HepG2 (cell line): Measurements from ENCODE around the gene TMF1. TPM values are rescaled to one million over a fixed set of nuclear protein-coding genes. Genes with fewer than 3 reads are reported as not detected.

ENCODE experiments used
- ATF5 ChIP-seq: sonication (generic); formaldehyde crosslinking; IDR thresholded peaks from 2 replicates; pipeline ENCODE4 v1.4.0; 2020; ENCODE audit warnings: mild to moderate bottlenecking, low read depth, missing genetic modification reagents
- CBX1 ChIP-seq: IDR thresholded peaks from one replicate; pipeline ENCODE4 v1.6.1; 2016; ENCODE audit warnings: antibody characterized with exemption, low read depth
- GLI4 ChIP-seq: sonication (generic); formaldehyde crosslinking; IDR thresholded peaks from 2 replicates; pipeline ENCODE4 v1.5.1; 2020; ENCODE audit warnings: missing genetic modification reagents, mild to moderate bottlenecking, moderate library complexity, borderline replicate concordance
- HOXA5 ChIP-seq: sonication (generic); formaldehyde crosslinking; IDR thresholded peaks from 2 replicates; pipeline ENCODE4 v1.4.0; 2020; ENCODE audit warnings: missing genetic modification reagents
- HOXA7 ChIP-seq: sonication (generic); formaldehyde crosslinking; IDR thresholded peaks from 2 replicates; pipeline ENCODE4 v1.8.1; 2022; ENCODE audit warnings: mild to moderate bottlenecking, missing genetic modification reagents, moderate library complexity
- ISL2 ChIP-seq: sonication (generic); formaldehyde crosslinking; IDR thresholded peaks from 2 replicates; pipeline ENCODE4 v1.5.0; 2020; ENCODE audit warnings: missing genetic modification reagents
- KDM6A ChIP-seq: IDR thresholded peaks from 2 replicates; pipeline ENCODE4 v1.6.1; 2016; ENCODE audit warnings: low read depth
- MLXIP ChIP-seq: sonication (generic); formaldehyde crosslinking; IDR thresholded peaks from 2 replicates; pipeline ENCODE4 v1.9.0; 2021; ENCODE audit warnings: missing genetic modification reagents, borderline replicate concordance
- MTA3 ChIP-seq: sonication (generic); formaldehyde crosslinking; IDR thresholded peaks from 2 replicates; pipeline ENCODE4 v1.4.0; 2020; ENCODE audit warnings: missing genetic modification reagents
- POGZ ChIP-seq: sonication (generic); formaldehyde crosslinking; IDR thresholded peaks from 2 replicates; pipeline ENCODE4 v1.4.0; 2020; ENCODE audit warnings: mild to moderate bottlenecking, missing genetic modification reagents
- RBAK ChIP-seq: sonication (generic); formaldehyde crosslinking; IDR thresholded peaks from 2 replicates; pipeline ENCODE4 v1.5.1; 2020; ENCODE audit warnings: mild to moderate bottlenecking, missing genetic modification reagents
- SRSF4 ChIP-seq: fragments of 200-400 bp; formaldehyde crosslinking; IDR thresholded peaks from one replicate; pipeline ENCODE4 v1.6.1; 2018; ENCODE audit warnings: mild to moderate bottlenecking, low read depth, low read length, moderate library complexity; ENCODE audit not compliant: poor library complexity, severe bottlenecking
- THAP11 ChIP-seq: IDR thresholded peaks from 2 replicates; pipeline ENCODE4 v1.6.1; 2016; ENCODE audit warnings: missing biosample characterization, missing genetic modification reagents
- YEATS4 ChIP-seq: sonication (generic); formaldehyde crosslinking; IDR thresholded peaks from 2 replicates; pipeline ENCODE4 v1.4.0; 2020; ENCODE audit warnings: missing genetic modification reagents, borderline replicate concordance
- ZBTB21 ChIP-seq: sonication (generic); formaldehyde crosslinking; IDR thresholded peaks from 2 replicates; pipeline ENCODE4 v1.4.0; 2020; ENCODE audit warnings: missing genetic modification reagents
- ZBTB38 ChIP-seq: sonication (generic); formaldehyde crosslinking; IDR thresholded peaks from 2 replicates; pipeline ENCODE4 v1.5.1; 2020; ENCODE audit warnings: mild to moderate bottlenecking, missing genetic modification reagents
- ZBTB42 ChIP-seq: sonication (generic); formaldehyde crosslinking; IDR thresholded peaks from 2 replicates; pipeline ENCODE4 v1.5.0; 2020; ENCODE audit warnings: mild to moderate bottlenecking, missing genetic modification reagents
- ZNF335 ChIP-seq: sonication (generic); formaldehyde crosslinking; IDR thresholded peaks from 2 replicates; pipeline ENCODE4 v1.4.0; 2020; ENCODE audit warnings: missing genetic modification reagents
- ZNF446 ChIP-seq: sonication (generic); formaldehyde crosslinking; IDR thresholded peaks from 2 replicates; pipeline ENCODE4 v1.5.0; 2020; ENCODE audit warnings: mild to moderate bottlenecking, missing genetic modification reagents
- ZNF574 ChIP-seq: sonication (generic); formaldehyde crosslinking; IDR thresholded peaks from 2 replicates; pipeline ENCODE4 v1.4.0; 2020; ENCODE audit warnings: missing genetic modification reagents
- ZNF598 ChIP-seq: sonication (generic); formaldehyde crosslinking; IDR thresholded peaks from 2 replicates; pipeline ENCODE4 v1.5.1; 2020; ENCODE audit warnings: mild to moderate bottlenecking, missing genetic modification reagents, borderline replicate concordance
- ZNF616 ChIP-seq: sonication (generic); formaldehyde crosslinking; IDR thresholded peaks from 2 replicates; pipeline ENCODE4 v1.5.0; 2020; ENCODE audit warnings: low read depth, mild to moderate bottlenecking, missing genetic modification reagents
- ZNF772 ChIP-seq: sonication (generic); formaldehyde crosslinking; IDR thresholded peaks from 2 replicates; pipeline ENCODE4 v1.5.0; 2020; ENCODE audit warnings: mild to moderate bottlenecking, missing genetic modification reagents
- polyA plus RNA-seq, 8 experiments: library from polyadenylated mRNA; depleted of rRNA in 3 of 8; stranded (reverse) in 7 of 8; unstranded in 1 of 8; fragments of >200 nt; fragmentation: Illumina TruSeq in 4 of 8; extraction: Trizol in 4 of 8; gene quantifications; 2 replicates each; pipeline versions ENCODE4 v1.2.1 to v1.2.3, GENCODE V29; 2011 to 2016; ENCODE audit warnings: low read depth in 4 of 8, missing spikeins in 1 of 8, mixed read lengths in 1 of 8; ENCODE audit not compliant: insufficient read depth in 1 of 8
- total RNA-seq, 5 experiments: library from RNA; depleted of rRNA; stranded (reverse); fragments of >200 nt; fragmentation: Illumina TruSeq; extraction: Trizol; gene quantifications; 2 replicates each; pipeline ENCODE4 v1.2.3, GENCODE V29; 2016; ENCODE audit warnings: low read depth in 1 of 5
- TF ChIP-seq, protein P1 (sequence below): sonication (generic); formaldehyde crosslinking; IDR thresholded peaks from 2 replicates; pipeline ENCODE4 v1.8.1; 2023; ENCODE audit warnings: mild to moderate bottlenecking, inconsistent platforms, moderate library complexity, missing genetic modification reagents, borderline replicate concordance

TMF1 gene
- total and polyA plus RNA-seq, 2 of the 13 experiments (the other 11 are each of a cell fraction or from before 2014, with no cell fraction given), result 12.1 to 38.4 TPM

- TF ChIP-seq MLXIP (no peak), CBX1 (no peak), ZBTB42 (no peak), ATF5 (CRISPR knock-in tag) (no peak), HOXA7 (CRISPR knock-in tag) (no peak), KDM6A (no peak), ZNF335 (CRISPR knock-in tag) (no peak), MTA3 (CRISPR knock-in tag) (no peak), SRSF4 (no peak), ISL2 (CRISPR knock-in tag) (0 out of 2 replicates have a peak, but pooled peaks have one; percentile 33), YEATS4 (CRISPR knock-in tag) (no peak), ZNF772 (CRISPR knock-in tag) (no peak), ZBTB21 (CRISPR knock-in tag) (no peak), THAP11 (CRISPR knock-in tag) (peak; percentile 62), HOXA5 (CRISPR knock-in tag) (no peak; the same call in 1 of the 2 replicates), ZNF598 (CRISPR knock-in tag) (no peak), ZNF446 (CRISPR knock-in tag) (no peak), ZNF616 (CRISPR knock-in tag) (no peak), POGZ (no peak; the same call in 1 of the 2 replicates), RBAK (no peak), ZBTB38 (CRISPR knock-in tag) (0 out of 2 replicates have a peak, but pooled peaks have one; percentile 25), GLI4 (CRISPR knock-in tag) (no peak), ZNF574 (peak; percentile 66)
- TF ChIP-seq, protein P1, sequence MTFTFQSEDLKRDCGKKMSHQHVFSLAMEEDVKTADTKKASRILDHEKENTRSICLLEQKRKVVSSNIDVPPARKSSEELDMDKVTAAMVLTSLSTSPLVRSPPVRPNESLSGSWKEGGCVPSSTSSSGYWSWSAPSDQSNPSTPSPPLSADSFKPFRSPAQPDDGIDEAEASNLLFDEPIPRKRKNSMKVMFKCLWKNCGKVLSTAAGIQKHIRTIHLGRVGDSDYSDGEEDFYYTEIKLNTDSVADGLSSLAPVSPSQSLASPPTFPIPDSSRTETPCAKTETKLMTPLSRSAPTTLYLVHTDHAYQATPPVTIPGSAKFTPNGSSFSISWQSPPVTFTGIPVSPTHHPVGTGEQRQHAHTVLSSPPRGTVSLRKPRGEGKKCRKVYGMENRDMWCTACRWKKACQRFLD, result no peak
These were observed 32.4 kb upstream of the TMF1 start, which contains the start of gene ARL6IP5 (continued) for GRCh38 chr3:69084326-69085167.
